Ovary (tissue), 9 donors: ENCODE results near the gene TRAPPC3L. TPM values are rescaled to one million over a fixed set of nuclear protein-coding genes. Genes with fewer than 3 reads are reported as not detected.

ENCODE experiments used
- DNase-seq, 5 donors: peaks; one replicate each; pipeline ENCODE4 v3.0.0-alpha.2; 2019 to 2020
- H3K27ac ChIP-seq, 2 donors: fragments of 200-600 bp; one replicate each; pipeline versions ENCODE4 v1.5.1 to v1.8.0; 2019 to 2022
- H3K27me3 ChIP-seq: fragments of 200-600 bp; one replicate; pipeline ENCODE4 v1.8.0; 2022
- H3K36me3 ChIP-seq: fragments of 200-600 bp; sonication (generic); one replicate; pipeline ENCODE4 v1.5.1; 2019
- H3K4me1 ChIP-seq: one replicate; pipeline ENCODE4 v1.8.1; 2013; ENCODE audit warnings: mild to moderate bottlenecking, moderate library complexity; ENCODE audit not compliant: insufficient read depth
- H3K4me3 ChIP-seq: fragments of 200-600 bp; sonication (generic); one replicate; pipeline ENCODE4 v1.5.1; 2017
- H3K9me3 ChIP-seq, 2 donors: fragments of 200-600 bp in 1 of 2; sonication (generic) in 1 of 2; one replicate each; pipeline versions ENCODE4 v1.5.1 to v1.8.1; 2013 to 2019; ENCODE audit warnings: mild to moderate bottlenecking in 1 of 2, moderate library complexity in 1 of 2
- CTCF ChIP-seq, 3 donors: fragments of 450-650 bp in 2 of 3; fragments of 200-600 bp in 1 of 3; IDR thresholded peaks; one replicate each; pipeline versions ENCODE4 v1.5.1 to v1.8.0; 2016 to 2022; ENCODE audit warnings: antibody characterized with exemption in 3 of 3, mild to moderate bottlenecking in 1 of 3
- EP300 ChIP-seq: sonication (generic); formaldehyde crosslinking; IDR thresholded peaks from one replicate; pipeline ENCODE4 v1.6.1; 2017; ENCODE audit warnings: antibody characterized with exemption
- POLR2A ChIP-seq: fragments of 450-650 bp; IDR thresholded peaks from one replicate; pipeline ENCODE4 v1.6.1; 2017; ENCODE audit warnings: antibody characterized with exemption, mild to moderate bottlenecking, moderate library complexity
- WGBS, 3 donors: extraction: QIAGEN DNeasy Blood & Tissue Kit in 1 of 3; methylation state at CpG; one replicate each; pipeline versions ENCODE4 v1.1.5 to v1.1.7; 2013 to 2017; 5-methylcytosine and 5-hydroxymethylcytosine counted together
- intact Hi-C, 4 donors: fragments of 100-400 bp; cut with DNase I; formaldehyde crosslinking; loops; one replicate each; pipeline versions ENCODE4 v1.11.0 to v1.15.1; 2022 to 2023
- polyA plus RNA-seq, 2 donors: library from polyadenylated mRNA; stranded (reverse); fragments of 200-250 nt in 1 of 2; fragments of 350-450 nt in 1 of 2; fragmentation: Illumina TruSeq in 1 of 2; extraction: RNeasy Lipid Tissue Mini Kit (QIAGEN cat#74804) in 1 of 2; gene quantifications; one replicate each; pipeline ENCODE4 v1.2.3, GENCODE V29; 2013 to 2014
- total RNA-seq, 7 donors: library from RNA; depleted of rRNA in 2 of 7; stranded (reverse); fragments of >200 nt in 2 of 7; fragmentation: NEBNext Ultra II Directional in 3 of 7; extraction: Animal tissue kit (Norgen Biotek cat#: 25700) in 3 of 7; gene quantifications; one replicate each; pipeline versions ENCODE4 v1.1.0 to v1.2.4, GENCODE V29; 2016 to 2023
- donor health status: DM: no; HTN: no; CAD: no; lungs with moderate emphysema.
- donor health status: DM: no; HTN: no; CAD: no.
- donor health status: Bipolar disorder and iron deficiency.
- donor health status: DM: yes; HTN: yes; CAD: no.
- donor health status: DM: no; HTN: no; CAD: no.
- donor health status: DM: yes; HTN: yes; CAD: no.

The TRAPPC3L gene
- total and polyA plus RNA-seq, 9 donors, result 0.08 to 0.20 (median 0.10) TPM; not detected in 6

DNA sequence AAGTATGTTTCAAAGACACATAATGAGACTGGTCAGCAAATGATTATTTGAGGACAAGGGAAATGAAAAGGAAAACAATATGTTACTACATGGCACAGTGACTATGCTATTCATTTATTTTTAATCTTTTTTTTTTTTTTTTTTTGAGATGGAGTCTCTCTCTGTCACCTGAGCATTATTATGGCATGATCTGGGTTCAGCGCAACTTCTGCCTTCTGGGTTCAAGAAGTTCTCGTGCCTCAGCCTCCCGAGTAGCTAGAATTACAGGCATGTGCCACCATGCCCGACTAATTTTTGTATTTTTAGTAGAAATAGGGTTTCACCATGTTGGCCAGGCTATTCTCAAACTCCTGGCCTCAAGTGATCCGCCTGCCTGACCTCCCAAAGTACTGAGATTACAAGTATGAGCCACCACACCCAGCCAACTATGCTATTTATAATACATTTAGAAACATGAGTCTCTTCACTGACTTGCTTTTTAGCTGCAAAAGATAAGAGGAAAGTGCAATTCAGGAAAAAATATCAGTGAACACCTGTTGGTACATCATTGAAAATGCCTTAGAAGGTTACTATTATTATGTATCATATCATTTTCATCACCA, 11.4 kb upstream of the TRAPPC3L start:
- no peak overlapping the region for H3K27ac ChIP-seq
- no peaks in the 10 kb centered on the region for H3K4me1 ChIP-seq
- 84 to 90% (median 87%) methylated on average over 5 of the region's 5 CpGs for WGBS, 3 donors
- H3K9me3 ChIP-seq, result no peaks in the 10 kb centered on the region
- DNase-seq, result no peak
- H3K27me3 ChIP-seq, result no peaks in the 10 kb centered on the region
- TF ChIP-seq EP300 (no peak), POLR2A (no peak), CTCF (IDR thresholded peaks at IDR 0.05) (no peak)
- intact Hi-C loops, result no loop called here
- H3K36me3 ChIP-seq, result no peaks in the 10 kb centered on the region
- H3K4me3 ChIP-seq, result no peak overlapping the region

GRCh38 chr6:116556065-116556464, 10.6 kb upstream of the TRAPPC3L start:
- Histone ChIP-seq H3K36me3 (no peaks in the 10 kb centered on the region), H3K27me3 (no peaks in the 10 kb centered on the region), H3K4me3 (no peak overlapping the region), H3K27ac (no peak overlapping the region), H3K9me3 (no peaks in the 10 kb centered on the region), H3K4me1 (no peaks in the 10 kb centered on the region)
- TF ChIP-seq POLR2A, result no peak
- TF ChIP-seq EP300, result no peak
- TF ChIP-seq CTCF (IDR thresholded peaks at IDR 0.05), result no peak
- intact Hi-C loops, result no loop called here
- no peak for DNase-seq
- WGBS, 3 donors, result 30 to 60% (median 34%) methylated on average over 1 of the region's 1 CpG

GRCh38 chr6:116553451-116553850, 8.0 kb upstream of the TRAPPC3L start, which contains the start of gene CALHM4:
Gene CALHM4, plus strand, starts transcription at chr6:116553751. Its CDS starts 43 bp downstream, at chr6:116553794.
- H3K4me3 ChIP-seq, result no peak within 1 kb of the TSS
- no peak for TF ChIP-seq EP300
- no peak for TF ChIP-seq CTCF (IDR thresholded peaks at IDR 0.05)
- no peak for TF ChIP-seq POLR2A
- H3K9me3 ChIP-seq, result no peaks in the 10 kb centered on the region
- no peaks in the 10 kb centered on the region for H3K4me1 ChIP-seq
- H3K36me3 ChIP-seq, result no peaks in the 10 kb centered on the region
- H3K27me3 ChIP-seq, result no peaks in the 10 kb centered on the region
- no peak for DNase-seq
- intact Hi-C loops, result no loop called here
- no peak within 1 kb of the TSS for H3K27ac ChIP-seq

GRCh38 chr6:116550796-116551195, 5.3 kb upstream of the TRAPPC3L start:
- intact Hi-C loops, result no loop called here
- 41 to 51% (median 44%) methylated on average over 4 of the region's 4 CpGs for WGBS, 3 donors
- TF ChIP-seq EP300, result no peak
- no peak for TF ChIP-seq POLR2A
- TF ChIP-seq CTCF (IDR thresholded peaks at IDR 0.05), result no peak
- H3K27me3 ChIP-seq, result no peaks in the 10 kb centered on the region
- H3K4me1 ChIP-seq, result no peaks in the 10 kb centered on the region
- no peak overlapping the region for H3K27ac ChIP-seq
- DNase-seq, result no peak
- H3K36me3 ChIP-seq, result no peaks in the 10 kb centered on the region
- H3K9me3 ChIP-seq, result no peaks in the 10 kb centered on the region
- no peak overlapping the region for H3K4me3 ChIP-seq
